Stimulated activated memory B cell treated with anti-CD40 and anti-IgM and Interleukin-4, amounts not matched to agents 10 μg/mL and 1 μg/mL and 100 μg/mL, for 72 hours (primary cell): ENCODE measurements around the gene MBD3L2.

Experiments
- ATAC-seq: fragments of 150-1000 bp; cut with Tn5 transposase; 2 replicates; pipeline ENCODE4 v1.10.0; 2021
- H3K27ac Mint-ChIP-seq: one replicate; pipeline ENCODE4 v1.8.0; 2022; ENCODE audit warnings: mild to moderate bottlenecking, mixed read lengths
- H3K27me3 Mint-ChIP-seq: one replicate; pipeline ENCODE4 v1.8.0; 2022; ENCODE audit warnings: mixed read lengths
- H3K36me3 Mint-ChIP-seq: one replicate; pipeline ENCODE4 v1.8.0; 2022; ENCODE audit warnings: mixed read lengths
- H3K4me1 Mint-ChIP-seq: one replicate; pipeline ENCODE4 v1.8.0; 2022; ENCODE audit warnings: mixed read lengths
- H3K4me3 Mint-ChIP-seq: one replicate; pipeline ENCODE4 v1.8.0; 2022; ENCODE audit warnings: mild to moderate bottlenecking, moderate library complexity, mixed read lengths
- H3K9me3 Mint-ChIP-seq: one replicate; pipeline ENCODE4 v1.8.0; 2022; ENCODE audit warnings: mixed read lengths

Gene MBD3L2

GRCh38 chr19:7074705-7075282, 25.7 kb downstream of the MBD3L2 start:
- Mint-ChIP-seq H3K4me3 (no peak overlapping the region), H3K27me3 (no peaks in the 10 kb centered on the region), H3K9me3 (peaks cover 10% of the 10 kb centered on the region), H3K27ac (no peak overlapping the region), H3K4me1 (peaks cover 7% of the 10 kb centered on the region), H3K36me3 (peaks cover 81% of the 10 kb centered on the region)
- no peak for ATAC-seq

GRCh38 chr19:7076151-7076550, 27.0 kb downstream of the MBD3L2 start:
- Mint-ChIP-seq H3K27ac (no peak overlapping the region), H3K27me3 (no peaks in the 10 kb centered on the region), H3K9me3 (peaks cover 10% of the 10 kb centered on the region), H3K36me3 (peaks cover 95% of the 10 kb centered on the region), H3K4me1 (peaks cover 7% of the 10 kb centered on the region), H3K4me3 (no peak overlapping the region)
- ATAC-seq = no peak

GRCh38 chr19:7078008-7078407, 28.9 kb downstream of the MBD3L2 start:
- H3K9me3 Mint-ChIP-seq = peaks cover 15% of the 10 kb centered on the region
- no peaks in the 10 kb centered on the region for H3K27me3 Mint-ChIP-seq
- peaks cover 99% of the 10 kb centered on the region for H3K36me3 Mint-ChIP-seq
- no peak overlapping the region for H3K4me3 Mint-ChIP-seq
- no peak overlapping the region for H3K27ac Mint-ChIP-seq
- no peaks in the 10 kb centered on the region for H3K4me1 Mint-ChIP-seq
- no peak for ATAC-seq

- peaks cover 82% of the 10 kb centered on the region for H3K36me3 Mint-ChIP-seq
- H3K27me3 Mint-ChIP-seq = no peaks in the 10 kb centered on the region
- H3K9me3 Mint-ChIP-seq = peaks cover 24% of the 10 kb centered on the region
- no peaks in the 10 kb centered on the region for H3K4me1 Mint-ChIP-seq
- no peak overlapping the region for H3K27ac Mint-ChIP-seq
- H3K4me3 Mint-ChIP-seq = no peak overlapping the region
- ATAC-seq = no peak
Measured at GRCh38 chr19:7083076-7083956, 34.2 kb downstream of the MBD3L2 start.

GRCh38 chr19:7088999-7089398, 39.9 kb downstream of the MBD3L2 start:
- no peaks in the 10 kb centered on the region for H3K27me3 Mint-ChIP-seq
- H3K4me3 Mint-ChIP-seq = no peak overlapping the region
- no peaks in the 10 kb centered on the region for H3K4me1 Mint-ChIP-seq
- peaks cover 16% of the 10 kb centered on the region for H3K9me3 Mint-ChIP-seq
- H3K27ac Mint-ChIP-seq = no peak overlapping the region
- ATAC-seq = no peak
- peaks cover 36% of the 10 kb centered on the region for H3K36me3 Mint-ChIP-seq

- Mint-ChIP-seq H3K4me3 (peak overlapping the region; percentile 99), H3K27ac (peak overlapping the region; percentile 98), H3K36me3 (peaks cover 6% of the 10 kb centered on the region), H3K27me3 (no peaks in the 10 kb centered on the region), H3K4me1 (peaks cover 15% of the 10 kb centered on the region), H3K9me3 (peaks cover 21% of the 10 kb centered on the region)
- no peak for ATAC-seq
Measured at GRCh38 chr19:7098096-7098495, 49.0 kb downstream of the MBD3L2 start.

GRCh38 chr19:7098701-7099596, 49.8 kb downstream of the MBD3L2 start:
- peak; percentile 96 for ATAC-seq
- Mint-ChIP-seq H3K4me1 (peaks cover 15% of the 10 kb centered on the region), H3K27ac (peak overlapping the region; percentile 98), H3K9me3 (peaks cover 21% of the 10 kb centered on the region), H3K4me3 (peak overlapping the region; percentile 99), H3K36me3 (peaks cover 6% of the 10 kb centered on the region), H3K27me3 (no peaks in the 10 kb centered on the region)

GRCh38 chr19:7099597-7099921, 50.4 kb downstream of the MBD3L2 start:
- Mint-ChIP-seq H3K4me3 (peak overlapping the region; percentile 99), H3K27me3 (no peaks in the 10 kb centered on the region), H3K27ac (peak overlapping the region; percentile 98), H3K4me1 (peaks cover 15% of the 10 kb centered on the region), H3K9me3 (peaks cover 21% of the 10 kb centered on the region), H3K36me3 (peaks cover 6% of the 10 kb centered on the region)
- no peak for ATAC-seq
